Left renal pelvis (tissue), 4 donors: ENCODE measurements around the gene DSC3. TPM values are rescaled to one million over a fixed set of nuclear protein-coding genes. Genes with fewer than 3 reads are reported as not detected.
"Not testable (repeated sequence)": the region's sequence is repeated elsewhere in the genome, so short reads cannot be mapped to it uniquely, and the experiment has no call there.

ENCODE experiments used
- DNase-seq, 4 donors: peaks; one replicate each; pipeline ENCODE4 v3.0.0-alpha.2; 2013; ENCODE audit warnings: low read depth in 4 of 4, low spot score in 3 of 4
- polyA plus RNA-seq, 4 donors: library from polyadenylated mRNA; unstranded; fragments of 120-200 nt; gene quantifications; one replicate each; pipeline ENCODE4 v1.2.1, GENCODE V29; 2013; ENCODE audit not compliant: insufficient read length in 4 of 4

Gene DSC3
- polyA plus RNA-seq, 4 donors, result 1.4 to 17.1 (median 4.2) TPM

DNA sequence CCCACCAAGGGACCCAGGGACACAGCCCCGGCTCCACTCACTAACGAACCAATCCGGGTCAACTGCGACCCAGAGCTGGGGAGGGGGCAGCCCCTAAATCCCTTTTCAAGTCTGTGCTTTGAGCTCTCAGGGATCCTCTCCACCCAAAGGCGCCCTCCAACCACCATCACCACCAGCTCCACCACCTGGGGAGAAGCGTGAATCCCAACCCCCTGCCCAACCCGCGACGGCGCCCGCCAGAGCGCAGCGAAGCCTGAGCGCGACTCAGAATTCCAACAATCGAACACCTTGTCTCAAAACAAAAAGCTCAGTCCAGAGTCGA, 497 bp downstream of the DSC3 start:
- no peak for DNase-seq

DNA sequence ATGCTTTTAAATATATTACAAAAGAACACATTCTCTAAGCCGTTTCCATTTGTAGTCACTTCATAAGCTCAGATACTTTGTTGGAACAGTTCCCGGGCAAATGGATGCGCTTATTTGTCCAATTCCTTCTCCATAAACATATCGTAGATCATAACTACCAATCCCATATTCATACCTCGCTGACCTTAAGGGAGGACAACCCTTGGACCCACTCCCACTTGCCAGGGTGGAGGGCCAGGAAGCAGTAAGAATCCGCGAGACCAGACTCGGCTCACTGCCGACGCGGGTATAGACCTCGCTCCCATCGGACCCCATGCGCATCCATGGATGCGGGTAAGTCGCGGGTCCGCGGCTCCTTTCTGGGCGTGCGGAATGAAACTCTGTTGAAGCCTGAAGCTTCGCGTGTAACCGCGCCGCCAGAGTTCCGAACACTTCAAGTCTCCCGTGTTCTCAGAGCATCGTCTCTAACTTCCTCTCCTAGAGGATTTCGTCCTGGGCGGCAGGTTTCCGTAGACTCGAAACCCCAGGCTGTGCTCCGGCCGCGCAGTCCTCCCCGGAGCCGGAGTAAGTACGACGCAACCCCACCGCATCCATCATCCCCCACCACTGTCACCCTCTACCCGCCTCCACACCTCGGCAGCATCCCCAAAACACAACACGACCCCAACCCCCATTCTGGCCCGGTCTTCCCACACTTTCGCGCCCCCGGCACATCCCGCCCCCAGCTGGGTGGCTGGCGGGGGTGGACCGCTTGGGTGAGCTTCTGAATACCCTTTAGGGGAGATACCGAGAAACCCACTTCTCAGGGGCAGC, 1.1 kb downstream of the DSC3 start:
- DNase-seq, result no peak

- no peak for DNase-seq
These were observed 1.8 kb downstream of the DSC3 start for GRCh38 chr18:31040686-31041270.

- DNase-seq, result no peak
These were observed 3.1 kb downstream of the DSC3 start for GRCh38 chr18:31039426-31039825.

DNA sequence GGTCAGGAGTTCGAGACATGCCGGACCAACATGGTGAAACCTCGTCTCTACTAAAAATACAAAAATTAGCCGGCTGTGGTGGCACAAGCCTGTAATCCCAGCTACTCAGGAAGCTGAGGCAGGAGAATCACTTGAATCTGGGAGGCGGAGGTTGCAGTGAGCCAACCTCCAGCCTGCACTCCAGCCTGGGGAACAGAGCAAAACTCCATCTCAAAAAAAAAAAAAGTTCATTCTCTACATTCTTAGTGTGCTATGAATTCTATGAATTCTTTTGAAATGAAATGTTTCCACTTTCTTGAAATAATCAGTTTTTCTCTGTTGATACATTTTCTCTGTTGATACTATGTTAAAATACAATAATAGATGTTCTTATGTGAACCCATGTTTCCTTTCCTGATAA, 4.9 kb downstream of the DSC3 start:
- not testable (repeated sequence) for DNase-seq

GRCh38 chr18:31034541-31034940, 8.0 kb downstream of the DSC3 start:
- DNase-seq, result no peak

GRCh38 chr18:31030574-31031278, 11.8 kb downstream of the DSC3 start:
- DNase-seq, result no peak

- DNase-seq, result no peak
These were observed 26.7 kb downstream of the DSC3 start for GRCh38 chr18:31015715-31016434.

DNA sequence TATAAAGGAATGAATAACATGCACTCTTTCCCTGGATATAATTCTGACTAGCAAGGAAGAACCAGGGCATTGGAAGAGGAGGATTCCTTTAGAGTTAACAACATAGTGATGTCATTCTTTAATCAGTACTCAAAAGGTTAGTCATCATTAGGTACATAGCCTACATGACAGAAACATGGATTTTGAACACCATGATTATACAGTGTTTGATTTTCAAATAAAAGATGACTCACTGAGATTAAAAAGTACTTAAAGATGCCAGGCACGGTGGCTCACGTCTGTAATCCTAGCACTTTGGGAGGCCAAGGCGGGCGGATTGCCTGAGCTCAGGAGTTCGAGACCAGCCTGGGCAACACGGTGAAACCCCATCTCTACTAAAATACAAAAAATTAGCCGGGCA, 31.1 kb downstream of the DSC3 start:
- DNase-seq, result not testable (repeated sequence)

GRCh38 chr18:31010601-31011000, 31.9 kb downstream of the DSC3 start:
- no peak for DNase-seq

DNA sequence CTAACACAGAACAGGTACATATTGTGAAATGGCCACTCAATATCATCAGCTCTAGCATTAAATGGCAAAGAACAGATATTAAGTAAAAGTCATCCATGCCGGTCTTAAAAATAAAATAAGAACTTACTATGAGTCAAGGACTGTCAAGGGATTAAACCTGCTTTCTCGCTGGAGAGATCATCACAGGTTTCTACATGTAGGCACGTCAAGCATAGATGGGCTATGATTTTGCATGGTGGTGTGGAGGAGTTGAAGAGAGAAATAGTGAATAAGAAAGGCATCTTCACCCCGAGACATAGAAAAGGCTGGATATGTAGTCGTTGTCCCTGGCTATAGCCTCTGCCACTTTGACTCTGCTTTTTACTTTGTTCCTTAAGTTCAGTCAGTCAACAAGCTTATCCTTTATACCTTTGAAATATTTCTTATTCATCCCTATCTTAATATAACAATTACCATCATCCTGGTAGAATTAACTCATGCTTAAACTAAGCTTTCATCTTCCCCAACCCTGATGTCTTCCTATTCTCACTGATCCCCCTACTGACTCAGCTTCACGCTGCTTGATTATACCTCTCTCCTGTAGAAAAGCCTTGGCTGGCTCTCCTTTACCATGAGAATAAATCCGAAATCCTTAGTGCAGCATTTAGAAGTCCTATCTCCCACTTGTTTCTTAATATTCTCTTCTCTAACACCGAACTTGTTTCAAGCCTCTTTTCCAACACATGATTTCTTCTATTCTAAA, 42.5 kb downstream of the DSC3 start:
- no peak for DNase-seq

- DNase-seq, result no peak
These were observed 43.4 kb downstream of the DSC3 start for GRCh38 chr18:30999186-30999585.

DNA sequence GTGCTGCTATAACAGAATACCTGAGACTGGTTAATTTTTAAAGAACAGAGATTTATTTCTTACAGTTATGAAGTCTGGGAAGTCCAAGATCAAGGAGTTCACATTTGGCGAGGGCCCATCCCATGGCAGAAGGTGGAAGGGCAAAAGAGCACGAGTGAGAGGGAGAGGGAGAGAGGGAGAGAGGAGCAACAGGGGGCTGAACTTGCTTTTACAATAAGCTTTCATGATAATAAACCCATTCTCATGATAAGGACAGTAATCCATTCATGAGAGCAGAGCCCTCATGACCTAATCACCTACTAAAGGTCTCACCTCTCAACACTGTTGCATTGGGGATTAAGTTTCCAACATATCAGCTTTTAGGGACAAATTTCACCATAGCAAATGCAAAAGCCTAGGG, 45.3 kb downstream of the DSC3 start:
- DNase-seq, result no peak

GRCh38 chr18:30992231-30992630, 50.3 kb downstream of the DSC3 start:
- no peak for DNase-seq

GRCh38 chr18:30991397-30991796, 51.1 kb downstream of the DSC3 start:
- no peak for DNase-seq

DNA sequence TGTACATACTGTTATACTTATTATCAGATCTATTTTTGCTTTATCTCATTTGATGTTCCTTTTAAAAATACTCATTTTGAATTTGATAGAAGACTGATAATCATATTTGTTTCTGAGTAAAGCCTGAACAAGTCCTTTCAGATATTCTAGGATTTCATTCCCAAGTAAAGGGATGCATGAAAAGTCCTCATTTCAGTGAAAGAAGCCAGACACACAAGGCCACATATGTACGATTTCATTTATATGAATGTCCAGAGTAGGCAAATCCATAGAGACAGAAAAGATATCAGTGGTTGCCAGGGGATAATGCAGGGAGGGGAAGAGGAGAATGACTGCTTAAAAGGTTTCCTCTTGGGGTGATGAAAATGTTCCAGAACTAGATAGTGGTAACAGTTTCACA, 53.4 kb downstream of the DSC3 start:
- no peak for DNase-seq

DNA sequence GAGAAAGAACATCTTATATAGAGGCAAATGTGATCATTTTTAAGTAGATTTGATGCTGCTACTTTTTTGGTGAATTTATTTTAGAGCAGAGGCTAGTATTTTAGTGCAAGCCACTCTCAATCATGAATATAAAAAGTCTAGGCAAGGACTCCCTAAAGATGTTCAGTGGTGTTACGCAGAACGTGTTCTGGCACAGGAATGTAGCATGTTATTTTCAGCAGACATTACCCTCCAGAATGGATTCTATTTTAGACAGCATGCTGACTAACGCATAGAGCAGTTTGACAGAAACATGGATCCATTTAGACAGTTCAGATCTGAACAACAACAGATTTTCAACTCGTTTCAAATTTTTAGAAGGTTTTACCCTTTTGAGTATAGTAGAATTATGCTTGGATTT, 54.1 kb downstream of the DSC3 start:
- no peak for DNase-seq

DNA sequence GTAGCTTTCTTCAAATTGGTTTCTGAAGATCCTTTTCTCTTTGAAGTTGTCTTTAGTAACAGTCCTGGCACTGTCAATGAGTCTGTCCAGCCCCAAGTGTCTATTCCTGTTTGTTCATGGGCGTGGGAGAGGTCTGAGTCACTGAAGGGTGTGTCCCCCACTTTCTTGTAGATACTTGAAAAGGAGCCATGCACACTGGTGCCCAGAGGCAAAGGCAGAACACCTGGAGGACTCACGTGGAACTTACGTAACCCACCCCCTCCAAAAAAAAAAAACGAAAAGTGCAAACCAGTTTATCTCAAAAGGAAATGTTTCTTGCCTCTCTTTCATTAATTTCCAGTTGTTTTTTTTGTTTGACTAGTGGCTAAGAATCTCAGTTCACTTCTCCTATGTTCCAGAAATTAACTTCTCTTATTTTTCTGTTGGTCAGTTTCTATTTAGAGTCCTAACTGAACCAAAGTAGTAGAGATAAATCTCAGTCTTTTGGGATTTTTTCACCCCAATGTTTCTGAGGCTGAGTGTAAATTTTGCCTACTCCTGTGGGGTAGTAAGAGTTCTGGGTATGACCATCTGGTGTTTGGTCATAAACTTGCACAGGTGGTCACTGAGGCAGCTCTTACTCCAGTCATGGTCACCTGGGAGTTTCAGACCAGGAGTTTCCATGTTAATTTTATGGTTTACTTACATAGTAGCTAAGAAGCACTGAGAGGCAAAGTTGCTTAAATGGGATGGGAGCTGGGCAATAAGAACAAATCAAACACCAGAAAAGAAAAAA, 54.9 kb downstream of the DSC3 start:
- no peak for DNase-seq

- no peak for DNase-seq
These were observed 56.8 kb downstream of the DSC3 start for GRCh38 chr18:30985753-30986152.
